SU-DHL-6 (cell line): ENCODE results near the gene CSF2RB.

Experiments
- EZH2phosphoT487 ChIP-seq: fragments of 200-600 bp; sonication (generic), shearing (Covaris generic); conservative IDR thresholded peaks from 2 replicates; pipeline ENCODE4 v1.6.1; 2018; ENCODE audit warnings: mild to moderate bottlenecking, antibody characterized with exemption, low read length, moderate library complexity, mixed read lengths
- TF ChIP-seq, protein P1 (sequence below): fragments of 200-600 bp; sonication (generic); IDR thresholded peaks from one replicate; pipeline ENCODE4 v1.5.1; 2017; ENCODE audit warnings: antibody characterized with exemption, mild to moderate bottlenecking, low read length, moderate library complexity; ENCODE audit not compliant: insufficient read depth, poor library complexity, severe bottlenecking

DNA sequence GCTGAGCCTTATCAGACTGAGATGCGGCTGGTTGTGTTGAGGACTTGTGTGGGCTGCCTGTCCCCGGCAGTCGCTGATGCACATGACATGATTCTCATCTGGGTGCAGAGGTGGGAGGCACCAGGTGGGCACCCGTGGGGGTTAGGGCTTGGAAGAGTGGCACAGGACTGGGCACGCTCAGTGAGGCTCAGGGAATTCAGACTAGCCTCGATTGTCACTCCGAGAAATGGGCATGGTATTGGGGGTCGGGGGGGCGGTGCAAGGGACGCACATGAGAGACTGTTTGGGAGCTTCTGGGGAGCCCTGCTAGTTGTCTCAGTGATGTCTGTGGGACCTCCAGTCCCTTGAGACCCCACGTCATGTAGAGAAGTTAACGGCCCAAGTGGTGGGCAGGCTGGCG, 25.5 kb downstream of the CSF2RB start:
- TF ChIP-seq, protein P1, sequence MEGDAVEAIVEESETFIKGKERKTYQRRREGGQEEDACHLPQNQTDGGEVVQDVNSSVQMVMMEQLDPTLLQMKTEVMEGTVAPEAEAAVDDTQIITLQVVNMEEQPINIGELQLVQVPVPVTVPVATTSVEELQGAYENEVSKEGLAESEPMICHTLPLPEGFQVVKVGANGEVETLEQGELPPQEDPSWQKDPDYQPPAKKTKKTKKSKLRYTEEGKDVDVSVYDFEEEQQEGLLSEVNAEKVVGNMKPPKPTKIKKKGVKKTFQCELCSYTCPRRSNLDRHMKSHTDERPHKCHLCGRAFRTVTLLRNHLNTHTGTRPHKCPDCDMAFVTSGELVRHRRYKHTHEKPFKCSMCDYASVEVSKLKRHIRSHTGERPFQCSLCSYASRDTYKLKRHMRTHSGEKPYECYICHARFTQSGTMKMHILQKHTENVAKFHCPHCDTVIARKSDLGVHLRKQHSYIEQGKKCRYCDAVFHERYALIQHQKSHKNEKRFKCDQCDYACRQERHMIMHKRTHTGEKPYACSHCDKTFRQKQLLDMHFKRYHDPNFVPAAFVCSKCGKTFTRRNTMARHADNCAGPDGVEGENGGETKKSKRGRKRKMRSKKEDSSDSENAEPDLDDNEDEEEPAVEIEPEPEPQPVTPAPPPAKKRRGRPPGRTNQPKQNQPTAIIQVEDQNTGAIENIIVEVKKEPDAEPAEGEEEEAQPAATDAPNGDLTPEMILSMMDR, result no peak
- TF ChIP-seq EZH2phosphoT487, result no peak
